GM19239 (cell line): Measurements from ENCODE around the gene SVIL.

ENCODE experiments used
- DNase-seq: peaks from one replicate; pipeline ENCODE4 v3.0.0; 2011; ENCODE audit warnings: low spot score; ENCODE audit not compliant: insufficient read length
- FAIRE-seq: peaks from 2 replicates; lab custom pipeline; 2011; peaks lifted over from hg19 to GRCh38; lab: Jason Lieb, UNC

Gene SVIL

DNA sequence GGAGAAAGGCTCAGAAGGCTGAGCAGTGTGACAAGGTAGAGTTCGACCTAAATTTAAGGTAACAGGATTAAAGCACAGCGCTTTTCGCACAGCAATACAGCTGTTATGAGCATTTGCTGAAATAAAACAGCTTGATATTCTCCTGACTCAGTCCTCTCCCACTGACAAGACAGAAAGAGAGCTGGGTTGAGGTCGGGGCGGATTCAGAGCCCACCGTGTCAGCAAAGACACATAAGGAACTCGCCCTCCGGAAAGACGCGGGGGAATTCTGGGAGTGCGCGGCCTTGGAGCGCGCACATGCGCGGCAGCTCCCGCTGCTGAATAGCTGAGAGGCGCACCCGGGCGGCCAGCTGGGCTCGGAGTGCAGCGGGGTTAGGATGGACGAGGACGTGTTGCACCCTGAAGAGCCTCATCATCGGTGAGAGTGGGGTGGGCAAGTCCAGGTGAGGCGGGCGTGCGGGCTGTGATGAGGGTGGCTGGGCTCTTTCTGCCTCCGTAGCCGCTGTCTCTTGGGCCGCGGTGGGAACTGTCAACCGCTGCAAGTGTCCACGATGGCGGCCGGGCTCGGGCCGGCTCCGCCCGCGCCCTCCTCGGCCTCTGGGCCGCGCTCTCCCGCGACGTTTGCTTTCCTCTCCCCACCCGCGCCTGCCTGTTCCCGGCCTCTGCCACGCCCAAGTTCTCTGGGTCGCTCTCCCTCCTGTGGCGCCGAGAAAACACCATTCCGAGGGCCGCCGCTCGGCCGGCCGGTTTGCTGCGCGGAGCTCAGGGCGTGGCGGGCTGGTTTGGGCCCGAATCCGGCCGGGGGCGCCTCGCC lies 225.3 kb downstream of the SVIL start:
- FAIRE-seq = no peak
- DNase-seq = peak; percentile 12

DNA sequence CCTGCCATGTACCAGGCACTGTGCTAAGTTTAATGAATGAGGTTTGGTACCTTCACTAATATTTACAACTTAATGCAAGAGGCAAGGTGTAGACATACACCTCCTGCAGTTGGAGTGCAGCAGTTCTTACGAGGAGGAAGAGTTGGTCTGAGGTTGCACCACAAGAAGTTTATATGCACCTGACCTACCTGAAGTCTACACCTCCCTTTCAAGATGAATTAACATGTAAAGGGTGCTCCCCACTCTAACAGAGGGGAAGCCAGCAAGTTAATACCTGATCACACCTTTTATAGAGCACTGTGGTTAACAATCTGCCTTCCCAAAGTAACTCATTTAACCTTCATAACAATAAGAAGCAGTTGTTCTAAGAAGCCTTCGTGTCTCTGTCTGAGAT lies 225.9 kb downstream of the SVIL start:
- DNase-seq (no peak), FAIRE-seq (no peak)
